IMR-90 (cell line): ENCODE measurements around the gene ABCA7. TPM values are rescaled to one million over a fixed set of nuclear protein-coding genes. Genes with fewer than 3 reads are reported as not detected.

ENCODE experiments used
- ATAC-seq: fragments of 200-7000 bp; cut with Tn5 transposase; 2 replicates; pipeline ENCODE4 v1.9.1; 2020; ENCODE audit warnings: low read depth, mild to moderate bottlenecking, moderate library complexity
- BruUV-seq: library from RNA; stranded (reverse); fragments of 400-500 nt; replicated peaks from 2 replicates; lab custom pipeline; 2021; lab: Mats Ljungman, UMichigan
- CTCF ChIA-PET: fragments of 300-600 bp; formaldehyde crosslinking; extraction: SDS; loops from one replicate; lab custom pipeline; 2021; ENCODE audit warnings: antibody characterized with exemption; lab: Yijun Ruan, JAX
- POLR2A ChIA-PET: fragments of 300-600 bp; sonication (Branson Sonifier 250); formaldehyde crosslinking; loops from one replicate; lab custom pipeline; 2022; ENCODE audit warnings: antibody characterized with exemption; ENCODE audit not compliant: unreplicated experiment; lab: Charles Lee
- DNase-seq: peaks from one replicate; pipeline ENCODE4 v3.0.0; 2013
- H2AFZ ChIP-seq: replicated peaks from 2 replicates; pipeline ENCODE3; 2013; ENCODE audit warnings: low read length, mild to moderate bottlenecking; ENCODE audit not compliant: poor library complexity
- H2AK5ac ChIP-seq: 2 replicates; pipeline ENCODE4 v1.6.1; 2013; ENCODE audit warnings: low read depth, low read length, inconsistent platforms
- H2AK9ac ChIP-seq: replicated peaks from 2 replicates; pipeline ENCODE3; 2013; ENCODE audit warnings: mild to moderate bottlenecking, low read depth, low read length, moderate library complexity; ENCODE audit not compliant: poor library complexity
- H2BK120ac ChIP-seq: 2 replicates; pipeline ENCODE4 v1.6.1; 2013; ENCODE audit warnings: low read depth, low read length, inconsistent platforms
- H2BK15ac ChIP-seq: 3 replicates; pipeline ENCODE4 v1.6.1; 2013; ENCODE audit warnings: low read depth, low read length, inconsistent platforms
- H2BK20ac ChIP-seq: 2 replicates; pipeline ENCODE4 v1.6.1; 2013; ENCODE audit warnings: low read depth, mild to moderate bottlenecking, inconsistent platforms, low read length, moderate library complexity
- H2BK5ac ChIP-seq: 2 replicates; pipeline ENCODE4 v1.6.1; 2013; ENCODE audit warnings: mild to moderate bottlenecking, low read depth, low read length, inconsistent platforms; ENCODE audit not compliant: poor library complexity, severe bottlenecking
- H3K14ac ChIP-seq: replicated peaks from 2 replicates; pipeline ENCODE4 v1.6.1; 2013; ENCODE audit warnings: low read depth, low read length, inconsistent platforms
- H3K18ac ChIP-seq: 2 replicates; pipeline ENCODE4 v1.6.1; 2013; ENCODE audit warnings: low read depth, low read length, control low read depth
- H3K23ac ChIP-seq: 2 replicates; pipeline ENCODE4 v1.6.1; 2013; ENCODE audit warnings: low read depth, low read length, inconsistent platforms
- H3K27ac ChIP-seq: 2 replicates; pipeline ENCODE4 v1.5.1; 2013; ENCODE audit warnings: mild to moderate bottlenecking, control low read depth, low read length; ENCODE audit not compliant: insufficient read depth
- H3K27me3 ChIP-seq: 2 replicates; pipeline ENCODE4 v1.6.1; 2013; ENCODE audit warnings: low read length; ENCODE audit not compliant: control insufficient read depth, insufficient read depth
- H3K36me3 ChIP-seq: 2 replicates; pipeline ENCODE4 v1.6.1; 2013; ENCODE audit warnings: low read length, mixed read lengths; ENCODE audit not compliant: control insufficient read depth, insufficient read depth
- H3K4ac ChIP-seq: 2 replicates; pipeline ENCODE4 v1.6.1; 2013; ENCODE audit warnings: low read depth, low read length, inconsistent platforms
- H3K4me1 ChIP-seq: 2 replicates; pipeline ENCODE4 v1.6.1; 2013; ENCODE audit warnings: low read length, mixed read lengths; ENCODE audit not compliant: control insufficient read depth, insufficient read depth
- H3K4me2 ChIP-seq: 2 replicates; pipeline ENCODE4 v1.6.1; 2013; ENCODE audit warnings: low read depth, mild to moderate bottlenecking, control low read depth, low read length, moderate library complexity
- H3K4me3 ChIP-seq: 2 replicates; pipeline ENCODE4 v1.5.1; 2013; ENCODE audit warnings: low read depth, mild to moderate bottlenecking, control low read depth, low read length, moderate library complexity; ENCODE audit not compliant: insufficient read depth
- H3K56ac ChIP-seq: 2 replicates; pipeline ENCODE4 v1.6.1; 2013; ENCODE audit warnings: low read length, inconsistent platforms; ENCODE audit not compliant: insufficient read depth; ENCODE audit errors: extremely low read depth
- H3K79me1 ChIP-seq, 2 experiments: 2 replicates each; pipeline ENCODE4 v1.6.1; 2013; ENCODE audit warnings: low read length in 2 of 2, inconsistent platforms in 1 of 2, low read depth in 1 of 2
- H3K9ac ChIP-seq: 2 replicates; pipeline ENCODE4 v1.6.1; 2013; ENCODE audit warnings: low read depth, low read length, control low read depth
- H3K9me1 ChIP-seq: 2 replicates; pipeline ENCODE4 v1.6.1; 2013; ENCODE audit warnings: low read length, inconsistent platforms; ENCODE audit not compliant: insufficient read depth
- H3K9me3 ChIP-seq: 2 replicates; pipeline ENCODE4 v1.6.1; 2013; ENCODE audit warnings: low read length; ENCODE audit not compliant: control insufficient read depth, insufficient read depth
- H4K20me1 ChIP-seq: 2 replicates; pipeline ENCODE4 v1.6.1; 2013; ENCODE audit warnings: low read length, inconsistent platforms; ENCODE audit not compliant: insufficient read depth
- H4K5ac ChIP-seq: 2 replicates; pipeline ENCODE4 v1.6.1; 2013; ENCODE audit warnings: mild to moderate bottlenecking, low read depth, low read length, control low read depth
- H4K8ac ChIP-seq, 2 experiments: 2 replicates each; pipeline ENCODE4 v1.6.1; 2013; ENCODE audit warnings: low read depth in 2 of 2, low read length in 2 of 2, control low read depth in 1 of 2, inconsistent platforms in 1 of 2
- H4K91ac ChIP-seq: 2 replicates; pipeline ENCODE4 v1.6.1; 2013; ENCODE audit warnings: low read depth, low read length, inconsistent platforms; ENCODE audit not compliant: insufficient read depth
- CEBPB ChIP-seq: IDR thresholded peaks from 2 replicates; pipeline ENCODE4 v1.6.1; 2012; ENCODE audit warnings: low read depth, low read length, improper control_type of control experiment
- FOS ChIP-seq: fragments of 150-350 bp; IDR thresholded peaks from 2 replicates; pipeline ENCODE4 v1.6.1; 2016; ENCODE audit warnings: low read depth, low read length
- SMC3 ChIP-seq: fragments of 150-350 bp; IDR thresholded peaks from 2 replicates; pipeline ENCODE4 v1.6.1; 2016; ENCODE audit warnings: low read depth, mild to moderate bottlenecking, antibody characterized with exemption, low read length, moderate library complexity
- WGBS, 2 experiments: methylation state at CpG; one replicate each; pipeline versions ENCODE4 v1.1.5 to v1.1.7; 2013; ENCODE audit warnings: missing lambda C conversion rate in 2 of 2; ENCODE audit not compliant: insufficient read length in 1 of 2; ENCODE audit errors: extremely low coverage in 2 of 2; 5-methylcytosine and 5-hydroxymethylcytosine counted together
- dilution Hi-C: fragments of 300-500 bp; cut with HindIII; formaldehyde crosslinking; loops from one replicate; pipeline ENCODE4 v1.14.3; 2018; ENCODE audit warnings: low sequenced_read_pairs; ENCODE audit not compliant: unreplicated experiment
- in situ Hi-C: fragments of 300-500 bp; cut with MboI; formaldehyde crosslinking; loops from 3 replicates; pipeline ENCODE4 v1.14.3; 2019; ENCODE audit warnings: low sequenced_read_pairs, inconsistent platforms, mixed read lengths
- intact Hi-C: fragments of 100-400 bp; cut with micrococcal nuclease; formaldehyde crosslinking; loops from 2 replicates; pipeline ENCODE4 v1.10.0; 2022
- polyA plus RNA-seq, 3 experiments: library from polyadenylated mRNA; depleted of rRNA; stranded (reverse); fragments of >200 nt; gene quantifications; 2 replicates each; pipeline ENCODE4 v1.2.3, GENCODE V29; 2012; ENCODE audit warnings: low replicate concordance in 1 of 3
- total RNA-seq: library from RNA; depleted of rRNA; stranded (reverse); fragments of >200 nt; gene quantifications from 2 replicates; pipeline ENCODE4 v1.2.3, GENCODE V29; 2012

Gene ABCA7
- total and polyA plus RNA-seq, 2 of the 4 experiments (the other 2 are of a cell fraction), result 0.36 to 3.3 TPM

GRCh38 chr19:1017115-1017905 lies 22.6 kb upstream of the ABCA7 start (continued):
- TF ChIP-seq CEBPB (no peak), SMC3 (no peak)

GRCh38 chr19:1017906-1018305 lies 22.0 kb upstream of the ABCA7 start:
- no peak overlapping the region for H2BK20ac ChIP-seq
- in situ Hi-C loops, result no loop called here
- CTCF ChIA-PET, result interaction anchor here (1.0 kb wide), 1 partner anchor 17 kb away, joined by 3 read pairs; the partner anchor contains the start of gene GRIN3B
- no peak overlapping the region for H3K23ac ChIP-seq
- dilution Hi-C loops, result no loop called here
- no peak overlapping the region for H3K27ac ChIP-seq
- POLR2A ChIA-PET, result no interaction called here
- no peak overlapping the region for H2AK5ac ChIP-seq
- H3K79me1 ChIP-seq, result peaks cover 0 to 60% of the 10 kb centered on the region in 2 experiments; a peak in 2 of 4 replicates
- DNase-seq, result no peak
- peaks cover 33% of the 10 kb centered on the region for H3K4me1 ChIP-seq
- H2BK5ac ChIP-seq, result no peak overlapping the region
- H4K5ac ChIP-seq, result no peak overlapping the region
- 0 out of 2 replicates have a peak overlapping the region, but pooled peaks have one; percentile 7 for H3K9ac ChIP-seq
- H2AK9ac ChIP-seq, result peak overlapping the region; percentile 66
- H3K36me3 ChIP-seq, result peaks cover 11% of the 10 kb centered on the region
- H2BK15ac ChIP-seq, result no peak overlapping the region
- H3K56ac ChIP-seq, result no peak overlapping the region
- H3K27me3 ChIP-seq, result no peaks in the 10 kb centered on the region
- no TSS peak for BruUV-seq
- 97% methylated on average over 6 of the region's 9 CpGs; no CpG with 5 or more reads in 1 of the 2 experiments for WGBS, 2 experiments
- H3K14ac ChIP-seq, result no peak overlapping the region
- H4K8ac ChIP-seq, result no peak overlapping the region
- no peak overlapping the region for H4K91ac ChIP-seq
- no peak overlapping the region for H2BK120ac ChIP-seq
- ATAC-seq, result no peak
- intact Hi-C loops, result no loop called here
- H3K18ac ChIP-seq, result no peak overlapping the region
- no peak for TF ChIP-seq FOS
- H3K9me3 ChIP-seq, result no peaks in the 10 kb centered on the region
- peaks cover 80% of the 10 kb centered on the region for H4K20me1 ChIP-seq
- H3K4me3 ChIP-seq, result no peak overlapping the region
- H2AFZ ChIP-seq, result no peak overlapping the region
- H3K4ac ChIP-seq, result no peak overlapping the region
- no peak overlapping the region for H3K4me2 ChIP-seq
- peaks cover 9% of the 10 kb centered on the region; the same call in 1 of the 2 replicates for H3K9me1 ChIP-seq
